AG09309 (cell line): ENCODE data around the gene MPPED2.

Experiments used
- DNase-seq: peaks from one replicate; pipeline ENCODE4 v3.0.0-alpha.2; 2010; ENCODE audit warnings: low read depth
- H3K4me3 ChIP-seq: 2 replicates; pipeline ENCODE4 v1.5.1; 2011; ENCODE audit warnings: mild to moderate bottlenecking, low read depth, low read length, moderate library complexity; ENCODE audit not compliant: control insufficient read depth
- TF ChIP-seq, protein P1 (sequence below): IDR thresholded peaks from 2 replicates; pipeline ENCODE4 v1.5.1; 2011; ENCODE audit warnings: mild to moderate bottlenecking, low read depth, low read length, inconsistent platforms; ENCODE audit not compliant: insufficient read depth, control insufficient read depth; ENCODE audit errors: missing control alignments

The MPPED2 gene

DNA sequence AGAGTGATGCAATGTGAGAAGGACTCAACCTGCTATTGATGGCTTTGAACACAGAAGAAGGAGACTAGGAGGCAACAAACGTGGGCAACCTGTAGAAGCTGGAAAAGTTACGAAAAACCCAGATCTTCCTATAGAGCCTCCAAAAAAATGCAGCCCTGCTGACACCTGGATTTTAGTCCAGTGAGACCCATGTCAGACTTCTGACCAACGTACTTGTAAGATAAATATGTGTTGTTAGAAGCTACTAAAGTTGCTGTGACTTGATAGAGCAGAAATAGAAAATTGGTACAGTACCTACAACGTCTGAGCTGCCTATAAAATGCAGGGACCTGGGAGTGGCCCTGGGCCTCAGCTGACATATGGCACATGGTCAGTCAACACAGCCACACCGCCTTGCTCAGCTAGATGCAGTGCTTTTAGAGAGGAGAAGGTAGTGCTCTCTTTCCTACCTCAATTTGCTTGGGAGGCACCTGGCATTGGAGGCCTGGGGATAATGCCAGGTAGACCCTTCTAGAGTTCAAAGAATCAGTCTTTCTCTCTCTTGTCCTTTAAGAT, 165.8 kb downstream of the MPPED2 start:
- DNase-seq = no peak
- no peak overlapping the region for H3K4me3 ChIP-seq
- TF ChIP-seq, protein P1, sequence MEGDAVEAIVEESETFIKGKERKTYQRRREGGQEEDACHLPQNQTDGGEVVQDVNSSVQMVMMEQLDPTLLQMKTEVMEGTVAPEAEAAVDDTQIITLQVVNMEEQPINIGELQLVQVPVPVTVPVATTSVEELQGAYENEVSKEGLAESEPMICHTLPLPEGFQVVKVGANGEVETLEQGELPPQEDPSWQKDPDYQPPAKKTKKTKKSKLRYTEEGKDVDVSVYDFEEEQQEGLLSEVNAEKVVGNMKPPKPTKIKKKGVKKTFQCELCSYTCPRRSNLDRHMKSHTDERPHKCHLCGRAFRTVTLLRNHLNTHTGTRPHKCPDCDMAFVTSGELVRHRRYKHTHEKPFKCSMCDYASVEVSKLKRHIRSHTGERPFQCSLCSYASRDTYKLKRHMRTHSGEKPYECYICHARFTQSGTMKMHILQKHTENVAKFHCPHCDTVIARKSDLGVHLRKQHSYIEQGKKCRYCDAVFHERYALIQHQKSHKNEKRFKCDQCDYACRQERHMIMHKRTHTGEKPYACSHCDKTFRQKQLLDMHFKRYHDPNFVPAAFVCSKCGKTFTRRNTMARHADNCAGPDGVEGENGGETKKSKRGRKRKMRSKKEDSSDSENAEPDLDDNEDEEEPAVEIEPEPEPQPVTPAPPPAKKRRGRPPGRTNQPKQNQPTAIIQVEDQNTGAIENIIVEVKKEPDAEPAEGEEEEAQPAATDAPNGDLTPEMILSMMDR = no peak

DNA sequence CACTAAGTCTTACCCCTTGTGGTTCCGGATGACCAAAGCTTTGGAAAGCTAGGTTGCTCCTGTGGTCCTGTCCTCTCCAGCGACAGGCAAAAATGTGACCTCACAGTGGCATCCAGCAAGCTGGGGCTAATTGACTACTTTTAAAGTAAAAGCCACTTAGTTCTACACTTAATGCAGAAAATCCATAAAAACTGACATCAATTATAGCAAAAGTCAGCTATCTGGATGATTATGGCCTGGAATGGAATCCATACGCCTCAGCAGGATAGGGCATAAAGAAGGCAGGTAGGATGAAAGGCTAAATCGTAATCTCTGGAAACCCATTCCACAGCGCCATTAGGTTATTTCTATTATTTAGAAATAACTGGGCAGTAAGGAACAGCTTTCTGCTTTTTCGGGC, 171.3 kb downstream of the MPPED2 start:
- TF ChIP-seq, protein P1 = no peak
- DNase-seq = no peak
- no peak overlapping the region for H3K4me3 ChIP-seq

DNA sequence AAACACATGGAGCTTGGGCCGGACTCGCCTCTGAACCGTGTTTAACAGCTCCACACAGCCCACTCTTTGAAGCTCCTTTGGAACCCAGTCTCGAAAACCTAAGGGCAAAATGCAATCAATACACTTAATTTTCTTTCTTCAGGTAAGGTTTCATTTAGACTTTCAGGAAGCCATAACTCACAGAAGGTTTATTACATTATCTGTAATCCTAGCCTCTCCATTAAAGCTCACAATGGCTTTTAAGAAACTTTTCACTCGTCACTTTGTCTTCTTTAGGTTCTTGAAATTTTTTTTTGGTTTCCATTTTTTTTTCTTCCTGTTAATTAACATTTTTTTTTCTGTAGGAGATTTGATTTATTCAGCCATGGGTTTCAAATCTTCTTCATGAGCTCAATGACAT, 171.9 kb downstream of the MPPED2 start:
- no peak for DNase-seq
- TF ChIP-seq, protein P1 = no peak
- H3K4me3 ChIP-seq = no peak overlapping the region

DNA sequence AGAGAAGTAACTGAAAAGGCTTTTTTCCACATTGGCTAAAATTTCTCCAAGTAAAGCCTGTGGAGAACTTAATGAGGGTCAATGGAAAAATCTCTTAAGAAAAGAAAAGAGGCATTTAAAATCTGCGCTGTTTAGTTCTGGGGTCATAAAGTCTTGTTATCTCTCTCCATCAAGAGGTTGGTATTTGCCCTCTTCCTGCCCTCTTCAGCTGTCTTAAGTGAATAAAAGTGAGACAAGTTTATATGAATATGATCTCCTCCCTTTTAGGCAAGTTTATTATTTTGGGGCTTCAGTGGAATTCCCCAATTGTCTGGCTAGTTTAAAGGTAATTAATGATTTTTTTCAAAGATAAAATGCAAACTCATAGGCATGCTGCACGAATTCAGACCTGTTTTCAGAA, 173.6 kb downstream of the MPPED2 start:
- DNase-seq = no peak
- TF ChIP-seq, protein P1 = no peak
- no peak overlapping the region for H3K4me3 ChIP-seq

DNA sequence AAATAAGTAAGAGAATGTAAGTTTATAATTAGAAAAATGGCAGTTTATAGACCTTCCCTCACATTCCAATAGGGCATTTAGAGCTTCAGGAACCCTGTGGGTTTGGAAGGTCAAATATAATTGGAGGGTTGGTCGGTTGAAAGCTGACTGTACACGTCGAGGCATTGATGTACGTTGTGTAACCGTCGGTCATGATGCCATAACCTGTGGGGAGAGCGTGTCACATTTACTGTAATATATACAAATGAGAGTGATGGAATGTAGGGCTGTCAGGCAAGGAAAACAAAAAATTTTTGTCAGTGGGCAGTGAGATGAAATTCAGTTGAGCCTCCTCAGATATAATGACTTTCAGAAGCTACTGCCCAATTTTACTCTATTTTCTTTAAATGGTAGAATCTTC, 174.8 kb downstream of the MPPED2 start:
- no peak overlapping the region for H3K4me3 ChIP-seq
- TF ChIP-seq, protein P1 = no peak
- no peak for DNase-seq

DNA sequence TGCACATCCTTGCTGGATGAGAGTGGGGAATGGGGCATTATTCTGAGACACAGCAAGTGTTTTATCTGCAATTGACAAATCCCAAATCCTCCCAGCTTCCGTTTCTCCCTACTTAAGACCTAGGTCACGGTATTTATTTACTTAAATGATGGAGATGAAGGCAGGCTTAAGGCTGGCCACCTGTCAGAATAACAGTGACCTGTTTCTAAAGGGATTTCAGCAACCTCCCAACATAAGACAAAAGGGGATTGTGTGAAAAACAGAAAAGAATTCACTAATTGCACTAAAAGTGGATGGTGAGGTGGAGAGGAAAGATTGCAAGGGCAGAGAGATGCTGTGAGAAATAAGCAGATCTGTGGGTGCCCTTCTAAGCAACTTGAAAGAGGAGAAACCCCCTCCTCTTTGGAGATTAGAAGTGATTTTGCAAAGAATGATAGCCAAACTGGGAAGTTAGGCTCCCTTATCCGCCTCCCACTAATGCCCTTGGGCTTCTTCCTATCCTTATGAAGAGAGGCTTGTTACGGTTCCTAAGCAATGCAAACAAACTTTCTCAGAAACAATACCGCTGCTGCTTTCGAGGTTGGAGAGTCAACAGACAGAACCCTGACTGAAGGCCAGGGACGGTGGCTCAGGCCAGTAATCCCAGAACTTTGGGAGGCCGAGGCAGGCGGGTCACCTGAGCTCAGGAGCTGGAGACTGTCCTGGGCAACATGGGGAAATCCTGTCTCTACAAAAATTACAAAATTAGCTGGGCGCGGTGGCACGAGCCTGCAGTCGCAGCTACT, 179.0 kb downstream of the MPPED2 start:
- H3K4me3 ChIP-seq = no peak overlapping the region
- TF ChIP-seq, protein P1 = no peak
- DNase-seq = no peak
